ENCODE results near the gene LAPTM5. TPM values are rescaled to one million over a fixed set of nuclear protein-coding genes. Genes with fewer than 3 reads are reported as not detected.
"Not testable (repeated sequence)": the region's sequence is repeated elsewhere in the genome, so short reads cannot be mapped to it uniquely, and the experiment has no call there.

LAPTM5 gene
- total RNA-seq, 1 donor from 2014 or later, result 214 TPM

DNA sequence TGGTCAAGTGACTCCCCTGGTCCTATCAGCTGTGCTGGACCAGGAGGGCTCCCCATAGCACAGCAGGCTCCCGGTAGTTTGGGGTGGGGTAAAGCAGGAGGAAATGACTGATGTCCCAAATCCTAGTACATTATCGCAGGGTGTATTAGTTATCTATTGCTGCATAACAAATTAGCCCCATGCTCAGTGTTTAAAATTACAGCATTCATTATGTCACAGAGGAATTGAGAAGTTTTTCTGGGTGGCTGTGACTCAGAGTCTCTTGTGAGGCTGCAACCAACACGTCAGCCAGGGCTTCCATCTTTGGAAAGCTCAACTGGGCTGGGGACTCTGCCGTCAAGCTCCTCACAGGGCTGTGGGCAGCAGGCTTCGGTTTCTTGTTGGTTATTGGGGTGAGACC lies 34.3 kb upstream of the LAPTM5 start:
- no peak for DNase-seq (ENCODE audit: low spot score)
- Mint-ChIP-seq H3K4me3 (no peak overlapping the region), H3K9me3 (no peaks in the 10 kb centered on the region), H3K4me1 (ENCODE audit: low read depth) (peaks cover 9% of the 10 kb centered on the region), H3K27me3 (ENCODE audit: insufficient read depth) (peaks cover 11% of the 10 kb centered on the region), H3K27ac (no peak overlapping the region), H3K36me3 (ENCODE audit: low read depth) (no peaks in the 10 kb centered on the region)
- intact Hi-C loops (cut with micrococcal nuclease), result no loop called here

DNA sequence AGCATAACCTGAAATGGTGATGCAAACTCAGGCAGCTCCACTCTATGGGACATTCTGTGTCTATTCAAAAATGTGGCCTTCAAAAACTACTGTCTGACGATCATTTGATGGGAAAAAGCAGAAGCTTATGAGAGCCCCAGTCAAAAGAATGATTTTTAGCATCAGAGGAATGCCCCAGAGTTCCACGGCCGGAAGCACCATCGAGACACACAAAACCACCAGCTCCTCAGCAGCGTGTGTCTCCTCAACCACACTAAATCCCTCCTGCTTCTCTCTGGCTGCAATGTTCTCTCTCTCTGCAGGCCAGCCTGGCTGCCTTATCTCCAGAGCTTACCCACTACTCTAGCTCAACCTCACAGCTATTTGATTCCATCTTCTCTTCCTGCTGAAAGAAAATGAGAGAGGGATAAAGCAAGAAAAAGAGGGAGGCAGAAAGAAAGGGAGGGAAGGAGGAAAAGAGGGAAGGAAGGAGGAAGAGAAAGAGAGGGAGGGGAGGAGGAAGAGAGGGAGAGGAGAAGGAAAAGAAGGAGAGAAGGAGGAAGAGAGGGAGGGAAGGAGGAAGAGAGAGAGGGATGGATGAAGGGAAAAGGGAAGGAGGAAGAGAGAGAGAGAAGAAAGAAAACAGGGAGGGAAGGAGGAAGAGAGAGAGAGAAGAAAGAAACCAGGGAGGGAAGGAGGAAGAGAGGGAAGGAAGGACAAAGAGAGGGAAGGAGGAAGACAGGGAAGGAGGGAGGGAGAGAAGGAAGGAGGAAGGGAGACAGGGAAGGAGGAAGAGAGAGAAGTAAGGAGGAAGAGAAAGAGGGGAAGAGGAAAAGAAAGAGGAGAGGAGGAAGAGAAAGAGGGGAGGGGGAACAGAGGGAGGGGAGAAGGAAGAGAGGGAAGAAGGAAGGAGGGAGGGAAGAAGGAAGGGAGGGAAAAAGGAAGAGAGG lies 33.5 kb upstream of the LAPTM5 start:
- intact Hi-C loops (cut with micrococcal nuclease), result no loop called here
- no peak overlapping the region for H3K4me3 Mint-ChIP-seq
- peaks cover 11% of the 10 kb centered on the region for H3K27me3 Mint-ChIP-seq (ENCODE audit: insufficient read depth)
- H3K9me3 Mint-ChIP-seq, result no peaks in the 10 kb centered on the region
- peaks cover 9% of the 10 kb centered on the region for H3K4me1 Mint-ChIP-seq (ENCODE audit: low read depth)
- DNase-seq (ENCODE audit: low spot score), result no peak
- no peak overlapping the region for H3K27ac Mint-ChIP-seq
- H3K36me3 Mint-ChIP-seq (ENCODE audit: low read depth), result no peaks in the 10 kb centered on the region

DNA sequence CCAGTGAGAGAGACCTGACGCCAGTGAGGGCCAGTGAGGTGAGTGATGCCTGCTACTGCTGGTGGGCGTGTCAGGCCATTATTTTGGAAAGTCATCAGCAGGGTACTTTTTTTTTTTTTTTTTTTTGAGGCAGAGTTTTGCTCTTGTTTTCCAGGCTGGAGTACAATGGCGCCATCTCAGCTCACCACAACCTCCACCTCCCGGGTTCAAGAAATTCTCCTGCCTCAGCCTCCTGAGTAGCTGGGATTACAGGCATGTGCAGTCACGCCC lies 32.6 kb upstream of the LAPTM5 start:
- H3K36me3 Mint-ChIP-seq (ENCODE audit: low read depth), result not testable (repeated sequence)

DNA sequence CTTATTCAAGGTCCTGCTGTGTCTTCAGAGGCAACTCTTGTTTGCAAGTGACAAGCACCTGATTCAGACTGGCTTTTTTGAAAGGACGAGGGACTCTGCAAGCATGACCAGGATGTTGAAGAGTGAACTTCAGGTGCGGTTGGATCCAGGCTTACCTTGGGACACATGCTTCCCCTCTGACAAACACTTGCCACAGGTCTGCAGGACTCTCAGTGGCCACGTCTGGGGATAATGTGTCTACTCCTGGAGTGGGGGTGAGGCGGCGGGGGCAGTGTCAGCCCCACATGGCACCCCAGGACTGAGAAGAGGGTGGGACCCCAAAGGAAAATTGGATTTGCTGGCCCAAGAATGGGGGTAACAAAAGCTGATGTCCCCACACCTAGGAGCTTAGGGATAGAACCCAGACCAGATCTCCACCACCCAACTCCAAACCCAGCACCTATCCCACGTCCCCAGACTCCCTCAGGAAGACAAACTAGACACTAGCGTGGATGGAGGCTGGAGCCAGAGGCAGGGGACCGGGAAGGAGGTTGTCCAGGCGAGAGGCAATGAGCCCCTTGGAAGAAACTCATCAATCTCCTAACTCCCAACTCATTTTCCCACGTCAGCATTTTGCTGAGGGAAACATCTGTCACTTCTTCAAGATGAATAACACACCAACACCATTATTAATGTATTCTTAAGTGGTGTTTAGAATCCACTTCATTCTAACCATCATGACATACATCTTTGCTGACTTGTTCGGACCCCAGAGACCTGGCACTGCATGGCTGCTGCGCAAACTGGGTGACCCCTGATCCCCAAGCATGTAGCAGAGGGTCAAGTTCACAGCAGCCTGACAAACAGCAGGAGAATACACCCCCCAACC lies 32.0 kb upstream of the LAPTM5 start:
- intact Hi-C loops (cut with micrococcal nuclease), result loop anchor here (10.0 kb wide), 1 partner anchor 1555 kb away; the partner anchor contains the start of genes MECR and PTPRU
- H3K4me3 Mint-ChIP-seq, result no peak overlapping the region
- no peaks in the 10 kb centered on the region for H3K36me3 Mint-ChIP-seq (ENCODE audit: low read depth)
- no peaks in the 10 kb centered on the region for H3K9me3 Mint-ChIP-seq
- DNase-seq (ENCODE audit: low spot score), result no peak
- H3K4me1 Mint-ChIP-seq (ENCODE audit: low read depth), result peaks cover 9% of the 10 kb centered on the region
- peaks cover 14% of the 10 kb centered on the region for H3K27me3 Mint-ChIP-seq (ENCODE audit: insufficient read depth)
- H3K27ac Mint-ChIP-seq, result no peak overlapping the region

More for the DNA sequence above, 32.6 kb upstream of the LAPTM5 start:
- H3K27ac Mint-ChIP-seq; H3K4me3 Mint-ChIP-seq; intact Hi-C loops (cut with micrococcal nuclease); H3K9me3 Mint-ChIP-seq; H3K4me1 Mint-ChIP-seq (ENCODE audit: low read depth); DNase-seq (ENCODE audit: low spot score): not testable (repeated sequence)
- peaks cover 14% of the 10 kb centered on the region for H3K27me3 Mint-ChIP-seq (ENCODE audit: insufficient read depth)

DNA sequence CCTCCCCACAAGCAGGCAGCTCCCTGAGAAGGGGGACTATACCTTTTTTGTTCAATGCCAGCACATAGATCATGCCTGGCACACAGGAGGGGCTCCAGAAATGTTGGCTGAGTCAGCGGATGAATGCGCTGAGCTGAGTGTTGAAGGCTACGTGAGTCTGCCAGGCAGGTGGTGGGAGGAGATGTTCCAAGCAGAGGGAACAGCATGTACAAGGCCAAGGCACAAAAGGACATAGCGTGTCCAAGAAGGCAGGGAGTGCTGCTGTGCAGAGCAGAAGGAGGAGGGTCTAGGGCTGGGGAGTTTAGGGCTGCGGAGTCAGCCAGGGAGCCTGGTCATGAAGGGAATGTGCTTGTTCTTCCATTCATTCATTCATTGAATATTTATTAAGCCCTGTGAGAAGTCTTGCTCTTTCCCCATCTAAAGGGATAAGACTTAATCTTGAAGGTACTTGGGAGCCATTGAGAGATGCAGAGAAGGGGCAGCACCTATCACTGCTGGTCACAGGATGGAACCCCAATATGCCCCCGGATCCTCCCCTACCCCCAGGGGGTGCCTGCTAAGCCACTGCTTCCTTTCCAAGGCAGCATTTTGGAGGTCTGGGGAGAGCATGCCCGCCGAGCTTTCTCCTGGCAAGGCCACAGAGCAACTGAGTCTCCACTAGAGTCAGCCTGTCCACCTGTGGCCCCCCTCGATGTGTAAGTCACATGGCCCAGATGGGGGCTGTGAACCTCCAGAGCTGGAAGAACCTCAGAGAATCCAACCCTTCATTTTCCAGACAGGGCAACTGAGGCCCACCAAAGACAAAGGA lies 31.2 kb upstream of the LAPTM5 start:
- intact Hi-C loops (cut with micrococcal nuclease), result loop anchor here (10.0 kb wide), 1 partner anchor 1554 kb away; the partner anchor contains the start of genes MECR and PTPRU
- H3K36me3 Mint-ChIP-seq (ENCODE audit: low read depth), result no peaks in the 10 kb centered on the region
- peaks cover 16% of the 10 kb centered on the region for H3K27me3 Mint-ChIP-seq (ENCODE audit: insufficient read depth)
- peaks cover 9% of the 10 kb centered on the region for H3K4me1 Mint-ChIP-seq (ENCODE audit: low read depth)
- H3K4me3 Mint-ChIP-seq, result no peak overlapping the region
- no peak for DNase-seq (ENCODE audit: low spot score)
- H3K27ac Mint-ChIP-seq, result no peak overlapping the region
- H3K9me3 Mint-ChIP-seq, result no peaks in the 10 kb centered on the region

DNA sequence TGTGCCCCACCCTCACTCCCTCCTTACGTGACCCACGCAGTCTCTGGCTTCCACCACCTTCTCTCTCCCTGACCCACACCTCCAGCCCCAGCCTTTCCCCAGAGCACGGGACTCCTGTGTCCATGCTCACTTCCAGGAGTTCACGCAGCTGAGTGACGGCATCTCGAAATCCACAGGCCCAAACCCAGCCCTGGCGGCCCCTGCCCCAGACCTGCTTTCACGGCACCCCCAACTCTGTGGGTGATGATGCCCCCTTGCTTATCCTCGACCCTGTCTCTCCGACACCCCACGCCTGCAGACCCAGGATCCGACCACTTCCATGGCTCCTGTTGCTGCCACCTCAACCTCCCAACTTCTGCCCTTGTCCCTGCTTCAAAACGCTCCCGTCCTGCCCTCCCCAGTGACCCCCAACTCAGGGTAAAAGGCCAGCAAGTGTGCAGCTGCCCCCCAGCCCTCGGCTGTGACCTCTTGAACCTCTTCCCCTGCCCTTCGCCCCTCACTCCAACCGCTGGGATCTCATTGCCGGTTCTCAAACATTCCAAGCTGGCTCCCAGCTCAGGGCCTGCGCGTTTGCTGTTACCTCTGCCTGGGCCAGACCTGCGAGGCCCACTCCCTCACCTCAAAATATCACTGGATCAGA lies 30.4 kb upstream of the LAPTM5 start:
- Mint-ChIP-seq H3K27me3 (ENCODE audit: insufficient read depth) (peaks cover 16% of the 10 kb centered on the region), H3K4me3 (no peak overlapping the region), H3K4me1 (ENCODE audit: low read depth) (peaks cover 9% of the 10 kb centered on the region), H3K9me3 (no peaks in the 10 kb centered on the region), H3K36me3 (ENCODE audit: low read depth) (no peaks in the 10 kb centered on the region), H3K27ac (no peak overlapping the region)
- no peak for DNase-seq (ENCODE audit: low spot score)
- intact Hi-C loops (cut with micrococcal nuclease), result loop anchor here (10.0 kb wide), 1 partner anchor 1553 kb away; the partner anchor contains the start of genes MECR and PTPRU

DNA sequence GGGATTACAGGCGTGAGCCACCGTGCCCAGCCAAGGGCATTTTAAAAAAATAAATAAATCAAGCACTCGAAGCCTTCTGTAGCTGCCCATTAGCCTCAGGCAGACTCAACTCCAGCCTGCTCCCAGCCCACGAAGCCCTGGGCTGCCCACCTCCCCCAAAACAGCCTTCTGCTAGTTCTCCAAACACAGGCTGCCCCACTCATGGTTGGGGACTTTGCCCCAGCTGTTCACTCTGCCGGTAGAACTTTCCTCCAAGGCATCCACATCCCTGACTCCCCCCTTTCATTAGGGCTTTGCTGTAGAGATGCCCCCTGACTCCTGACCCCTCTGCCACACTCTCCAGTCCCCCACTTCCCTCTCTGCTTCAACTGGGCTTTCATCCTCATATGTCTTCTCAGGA lies 29.7 kb upstream of the LAPTM5 start:
- DNase-seq (ENCODE audit: low spot score), result no peak
- H3K36me3 Mint-ChIP-seq (ENCODE audit: low read depth), result no peaks in the 10 kb centered on the region
- H3K4me1 Mint-ChIP-seq (ENCODE audit: low read depth), result peaks cover 12% of the 10 kb centered on the region
- H3K27ac Mint-ChIP-seq, result no peak overlapping the region
- intact Hi-C loops (cut with micrococcal nuclease), result loop anchor here (10.0 kb wide), 1 partner anchor 1552 kb away; the partner anchor contains the start of genes MECR and PTPRU
- peaks cover 16% of the 10 kb centered on the region for H3K27me3 Mint-ChIP-seq (ENCODE audit: insufficient read depth)
- H3K9me3 Mint-ChIP-seq, result no peaks in the 10 kb centered on the region
- no peak overlapping the region for H3K4me3 Mint-ChIP-seq

DNA sequence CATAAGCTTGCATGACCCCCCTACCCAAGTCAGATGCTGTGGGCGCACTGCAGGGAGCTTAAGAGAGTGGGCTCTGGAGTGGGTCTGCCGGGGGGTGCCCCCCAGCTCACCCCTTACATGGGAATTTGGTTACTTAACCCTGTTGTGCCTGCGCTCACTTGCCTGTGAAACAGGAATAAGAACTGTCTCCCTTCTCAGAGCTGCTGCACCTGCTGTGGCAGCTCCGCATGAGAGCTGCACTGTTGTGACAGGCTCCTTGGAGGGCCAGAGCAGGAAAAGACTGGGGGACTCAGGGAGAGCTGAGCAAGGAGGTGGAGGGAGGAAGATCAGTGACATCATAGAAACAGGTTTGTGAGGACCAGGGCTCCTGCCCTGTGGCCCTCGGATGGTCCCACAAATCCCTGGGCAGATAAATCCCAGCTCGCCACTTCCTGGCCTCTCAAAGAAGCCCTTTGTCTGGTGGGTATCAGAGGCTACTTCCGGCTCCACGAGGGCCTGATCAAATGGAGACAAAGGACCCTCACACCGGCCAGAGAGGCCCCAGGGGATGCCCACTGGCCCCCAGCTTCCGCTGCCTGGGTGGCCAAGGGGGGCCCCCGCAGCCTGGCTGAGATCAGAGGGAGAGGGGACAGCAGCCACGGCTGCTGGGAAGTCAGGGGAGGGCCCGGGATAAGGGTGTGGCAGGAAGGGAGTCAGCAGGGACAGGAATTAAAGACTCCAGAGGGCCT lies 28.9 kb upstream of the LAPTM5 start:
- Mint-ChIP-seq H3K27ac (no peak overlapping the region), H3K4me1 (ENCODE audit: low read depth) (peaks cover 12% of the 10 kb centered on the region), H3K9me3 (no peaks in the 10 kb centered on the region), H3K27me3 (ENCODE audit: insufficient read depth) (peaks cover 16% of the 10 kb centered on the region), H3K36me3 (ENCODE audit: low read depth) (no peaks in the 10 kb centered on the region), H3K4me3 (no peak overlapping the region)
- intact Hi-C loops (cut with micrococcal nuclease), result loop anchor here (10.0 kb wide), 1 partner anchor 1552 kb away; the partner anchor contains the start of genes MECR and PTPRU
- no peak for DNase-seq (ENCODE audit: low spot score)

DNA sequence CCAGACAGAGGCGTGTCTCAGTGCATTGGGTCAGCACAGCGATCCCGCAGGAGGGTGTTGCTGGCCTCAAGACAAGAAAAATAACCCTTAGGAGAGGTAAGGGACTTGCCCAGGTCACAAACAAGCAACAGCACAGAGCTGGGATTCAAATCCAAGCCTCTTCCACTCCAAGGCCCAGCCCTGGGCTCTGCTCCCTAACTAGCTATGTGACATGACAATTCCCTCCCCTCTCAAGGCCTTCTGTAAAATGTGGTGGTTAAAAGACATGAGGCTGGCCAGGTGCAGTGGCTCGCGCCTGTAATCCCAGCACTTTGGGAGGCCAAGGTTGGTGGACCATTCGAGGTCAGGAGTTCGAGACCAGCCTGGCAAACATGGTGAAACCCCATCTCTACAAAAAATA lies 28.1 kb upstream of the LAPTM5 start:
- Mint-ChIP-seq H3K4me1 (ENCODE audit: low read depth) (peaks cover 5% of the 10 kb centered on the region), H3K4me3 (no peak overlapping the region), H3K36me3 (ENCODE audit: low read depth) (no peaks in the 10 kb centered on the region), H3K27me3 (ENCODE audit: insufficient read depth) (peaks cover 12% of the 10 kb centered on the region), H3K9me3 (no peaks in the 10 kb centered on the region), H3K27ac (no peak overlapping the region)
- intact Hi-C loops (cut with micrococcal nuclease), result loop anchor here (10.0 kb wide), 1 partner anchor 1551 kb away; the partner anchor contains the start of genes MECR and PTPRU
- DNase-seq (ENCODE audit: low spot score), result no peak

DNA sequence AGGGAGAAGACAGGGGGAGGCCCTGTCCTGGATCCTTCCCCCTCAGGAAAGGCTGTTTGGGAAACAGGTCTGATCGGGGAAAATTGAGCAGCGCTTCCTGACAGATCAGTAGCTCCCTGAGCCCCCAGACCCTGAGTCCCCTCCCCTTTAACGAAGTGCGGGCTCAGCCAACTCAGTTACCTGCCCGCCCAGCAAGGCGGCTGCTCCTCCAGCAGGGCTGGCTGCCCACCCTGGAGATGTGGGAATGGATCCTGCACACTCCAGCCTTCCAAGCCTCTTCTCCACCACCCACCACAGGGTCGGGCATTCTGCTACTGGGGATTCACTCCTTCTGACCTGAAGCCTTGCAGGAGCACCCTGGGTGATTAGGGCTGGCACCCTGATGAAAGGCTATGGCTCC lies 27.6 kb upstream of the LAPTM5 start:
- no peak for DNase-seq (ENCODE audit: low spot score)
- Mint-ChIP-seq H3K4me1 (ENCODE audit: low read depth) (peaks cover 4% of the 10 kb centered on the region), H3K4me3 (no peak overlapping the region), H3K9me3 (no peaks in the 10 kb centered on the region), H3K27me3 (ENCODE audit: insufficient read depth) (peaks cover 15% of the 10 kb centered on the region), H3K36me3 (ENCODE audit: low read depth) (no peaks in the 10 kb centered on the region), H3K27ac (no peak overlapping the region)
- intact Hi-C loops (cut with micrococcal nuclease), result loop anchor here (10.0 kb wide), 1 partner anchor 1550 kb away; the partner anchor contains the start of genes MECR and PTPRU

DNA sequence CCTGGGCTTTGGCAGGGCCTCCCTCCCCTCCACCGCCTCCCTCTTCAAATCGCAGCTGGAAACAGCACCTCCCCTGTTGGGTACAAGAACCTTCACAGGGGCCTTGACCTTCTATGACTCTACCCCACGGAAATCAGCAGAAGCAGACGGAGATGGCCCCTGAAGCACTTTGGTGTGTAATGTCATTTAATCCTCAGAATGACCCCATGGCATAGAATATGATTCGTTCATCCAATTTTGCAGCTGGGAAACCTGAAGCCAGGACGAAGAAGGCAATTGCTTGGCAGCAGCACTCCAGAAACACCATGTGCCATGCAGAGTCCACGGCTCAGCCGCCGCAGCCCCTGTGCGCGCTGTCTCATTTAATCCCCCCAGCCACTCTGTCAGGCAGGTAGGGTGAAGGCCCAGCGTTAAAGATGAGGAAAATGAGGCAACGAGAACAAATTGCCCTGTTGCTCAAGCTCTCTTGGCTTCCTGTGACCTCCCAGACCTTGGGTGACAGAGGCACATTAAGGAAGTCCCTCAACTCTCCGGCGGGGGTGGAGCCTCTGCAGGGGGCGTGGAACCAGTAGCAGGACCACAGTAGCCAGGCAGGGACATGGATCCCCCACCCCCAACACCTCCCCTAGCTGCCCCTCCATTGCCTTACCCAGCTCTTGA lies 25.8 kb upstream of the LAPTM5 start:
- Mint-ChIP-seq H3K27ac (no peak overlapping the region), H3K9me3 (no peaks in the 10 kb centered on the region), H3K4me3 (no peak overlapping the region), H3K4me1 (ENCODE audit: low read depth) (peaks cover 19% of the 10 kb centered on the region), H3K27me3 (ENCODE audit: insufficient read depth) (peaks cover 14% of the 10 kb centered on the region), H3K36me3 (ENCODE audit: low read depth) (no peaks in the 10 kb centered on the region)
- intact Hi-C loops (cut with micrococcal nuclease), result loop anchor here (10.0 kb wide), 1 partner anchor 1549 kb away; the partner anchor contains the start of genes MECR and PTPRU
- DNase-seq (ENCODE audit: low spot score), result no peak
